GM21528 (cell line): Measurements from ENCODE around the gene PRR3.
A peak's percentile ranks its signal among the peaks of the same experiment; 100 is the strongest.
"Not testable (repeated sequence)": the region's sequence is repeated elsewhere in the genome, so short reads cannot be mapped to it uniquely, and the experiment has no call there.

Source experiments
- ATAC-seq: cut with Tn5 transposase; IDR thresholded peaks from one replicate; pipeline ENCODE4 v1.9.1; 2021; ENCODE audit warnings: mild to moderate bottlenecking, moderate library complexity; ENCODE audit not compliant: unreplicated experiment, low FRiP score

PRR3 gene

DNA sequence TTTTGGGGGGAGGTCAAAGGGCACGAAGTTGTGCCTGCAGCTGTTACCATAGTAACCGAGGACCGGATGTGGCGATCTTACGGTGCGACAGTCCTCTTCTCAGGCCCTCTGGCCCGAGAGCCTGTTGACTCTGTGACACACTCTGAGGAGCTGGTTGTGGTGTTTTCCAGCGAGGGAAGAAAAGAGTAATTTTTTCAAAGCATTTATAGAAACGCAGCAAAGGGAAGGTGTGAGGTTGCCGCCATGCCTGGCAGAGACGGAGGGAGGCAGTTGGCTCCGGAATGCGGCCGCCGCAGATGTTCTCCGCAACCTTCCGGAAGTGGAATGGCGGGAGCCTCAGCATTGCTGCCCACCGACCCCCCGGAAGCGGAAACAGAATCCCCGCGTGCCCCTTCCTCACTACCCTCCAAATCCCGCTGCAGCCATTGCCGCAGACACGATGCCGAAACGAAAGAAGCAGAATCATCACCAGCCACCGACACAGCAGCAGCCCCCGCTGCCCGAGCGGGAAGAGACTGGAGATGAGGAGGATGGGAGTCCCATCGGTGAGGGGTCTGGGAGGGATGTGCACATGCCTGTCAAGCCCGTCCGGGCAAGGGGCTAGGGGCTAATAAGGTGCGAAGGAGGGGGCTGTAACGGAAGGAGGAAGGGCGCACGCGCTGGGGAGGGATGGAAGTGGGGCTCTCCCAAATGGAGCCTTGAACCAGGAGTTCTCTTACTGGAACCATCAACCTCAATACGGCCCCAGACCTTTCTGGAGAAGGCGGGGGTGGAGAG lies at the start of gene PRR3:
PRR3 (plus strand) TSS at position 390 of the 777 bp plus-strand sequence; CDS start at position 440, 50 bp downstream.
- peak; percentile 64 for ATAC-seq

- no peak for ATAC-seq
Measured at GRCh38 chr6:30507849-30508827, 49.0 kb upstream of the PRR3 start.

- peak; percentile 57 for ATAC-seq
Measured at GRCh38 chr6:30508890-30509736, 48.0 kb upstream of the PRR3 start.

DNA sequence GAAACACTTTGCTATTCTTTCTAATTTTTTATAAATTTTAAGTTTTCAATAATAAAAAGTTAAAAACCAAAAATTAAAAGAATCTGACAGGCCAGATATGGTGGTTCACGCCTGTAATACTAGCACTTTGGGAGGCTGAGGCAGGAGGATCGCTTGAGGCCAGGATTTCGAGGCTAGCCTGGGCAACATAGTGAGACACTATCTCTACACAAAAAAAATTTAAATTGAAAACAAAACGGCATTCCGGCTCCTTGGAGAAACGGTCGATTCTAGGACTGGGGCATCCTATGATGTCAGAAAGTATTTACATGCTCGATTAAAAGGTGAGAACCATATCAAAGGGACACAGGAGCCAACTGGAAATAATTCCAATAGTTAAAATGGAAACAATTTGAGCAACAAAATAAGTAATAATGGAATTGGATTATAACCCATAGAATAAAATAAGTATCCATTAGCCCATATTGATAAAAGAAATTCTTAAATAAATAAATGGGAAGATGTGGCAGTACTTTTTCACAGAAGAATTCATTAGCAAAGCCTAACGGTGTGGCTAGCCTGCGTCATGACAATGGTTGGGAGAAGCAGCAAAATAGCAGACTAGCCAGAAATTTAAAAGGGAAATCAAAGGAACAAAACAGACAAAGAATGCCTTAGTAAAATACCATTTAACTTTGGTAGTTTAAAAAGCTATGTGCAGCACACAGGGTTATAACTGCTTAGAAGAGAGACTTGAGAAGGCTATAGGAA lies 46.5 kb upstream of the PRR3 start:
- ATAC-seq = no peak

DNA sequence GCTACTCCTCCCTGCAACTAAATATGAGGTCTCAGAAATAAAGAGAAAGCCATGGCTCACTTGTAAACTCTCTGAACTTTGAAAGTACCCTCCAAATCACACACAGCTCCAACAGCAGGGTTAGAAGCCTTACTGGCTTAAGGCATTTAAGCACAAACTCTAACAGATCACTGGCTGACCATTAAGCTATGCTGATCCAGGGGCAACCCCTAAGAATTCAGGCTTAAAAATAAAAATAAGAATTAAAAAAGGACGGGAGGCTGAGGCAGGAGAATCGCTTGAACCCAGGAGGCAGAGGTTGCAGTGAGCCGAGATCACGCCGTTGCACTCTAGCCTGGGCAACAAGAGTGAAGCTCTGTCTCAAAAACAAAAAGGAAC lies 45.9 kb upstream of the PRR3 start:
- ATAC-seq = no peak

DNA sequence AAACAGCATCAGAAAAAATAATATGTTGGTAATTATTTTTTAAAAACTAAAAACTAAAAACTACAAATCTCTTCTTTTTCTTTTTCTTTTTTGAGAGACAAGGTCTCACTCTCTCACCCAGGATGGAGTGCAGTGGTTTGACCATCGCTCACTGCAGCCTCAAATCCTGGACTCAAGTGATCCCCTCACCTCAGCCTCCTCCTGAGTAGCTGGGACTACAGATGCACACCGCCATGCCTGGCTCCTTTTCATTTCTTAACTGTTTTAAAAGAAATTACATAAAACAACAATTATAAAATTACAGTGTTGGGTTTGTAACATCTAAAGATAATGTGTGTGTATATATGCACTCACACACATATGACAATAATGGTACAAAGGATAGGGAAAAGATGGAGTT lies 43.6 kb upstream of the PRR3 start:
- ATAC-seq = no peak

DNA sequence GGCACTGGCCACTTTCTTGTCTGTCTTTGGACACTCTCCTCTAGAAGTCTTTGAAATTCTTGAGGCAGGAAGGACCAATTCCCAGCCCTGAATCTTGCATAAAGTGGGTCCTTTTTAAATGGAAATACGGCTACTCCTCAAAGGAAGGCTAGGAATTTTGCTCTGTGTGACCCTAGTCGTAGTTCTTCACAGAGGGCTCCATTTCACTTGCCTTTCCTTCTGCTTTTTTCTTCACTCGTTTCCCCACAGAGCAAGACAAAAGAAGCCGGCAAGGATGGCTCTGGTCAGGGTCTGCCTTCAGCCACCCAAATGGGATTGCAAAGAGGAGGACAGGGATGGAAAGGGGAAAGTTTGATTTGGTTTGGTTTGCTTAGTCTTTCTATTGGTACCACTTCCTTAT lies 42.0 kb upstream of the PRR3 start:
- no peak for ATAC-seq

DNA sequence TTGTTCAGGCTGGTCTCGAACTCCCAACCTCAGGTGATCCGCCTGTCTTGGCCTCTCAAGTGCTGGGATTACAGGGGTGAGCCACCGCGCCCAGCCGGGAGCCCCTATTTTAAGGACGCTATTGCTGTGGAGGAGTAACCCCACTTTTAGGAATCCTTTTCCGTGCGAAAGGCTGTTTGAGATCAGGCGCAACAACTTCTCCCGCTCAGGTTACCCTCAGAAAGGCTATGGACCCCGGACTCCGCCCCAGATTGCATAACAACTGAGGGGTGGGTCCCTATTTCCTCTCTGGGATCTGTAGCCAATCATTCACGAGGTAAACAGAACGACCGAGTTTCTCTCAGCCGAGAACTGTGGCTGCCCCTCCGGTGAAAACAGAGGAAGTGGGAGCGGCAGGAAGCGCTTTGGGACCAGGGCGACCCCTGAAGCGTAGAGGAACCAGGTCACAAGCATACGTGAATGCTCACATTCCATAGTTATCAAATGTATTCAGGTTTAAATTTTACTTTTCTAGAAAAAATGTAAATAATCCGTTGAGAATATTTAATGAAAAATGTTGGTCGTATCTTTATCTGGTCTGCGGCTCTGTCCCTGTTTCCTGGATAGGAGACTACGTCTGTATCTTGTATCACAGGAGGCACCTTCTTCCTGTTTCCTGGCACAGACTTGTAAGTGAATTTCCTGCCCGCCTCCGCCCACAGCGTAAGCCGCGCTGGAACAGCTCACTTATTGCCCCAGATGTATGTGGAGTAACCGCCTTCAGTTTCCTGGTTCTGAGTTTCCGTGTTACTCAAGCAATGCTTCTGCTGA lies 40.9 kb upstream of the PRR3 start:
- peak; percentile 71 for ATAC-seq

- not testable (repeated sequence) for ATAC-seq
Measured at GRCh38 chr6:30516754-30517076, 40.4 kb upstream of the PRR3 start.

DNA sequence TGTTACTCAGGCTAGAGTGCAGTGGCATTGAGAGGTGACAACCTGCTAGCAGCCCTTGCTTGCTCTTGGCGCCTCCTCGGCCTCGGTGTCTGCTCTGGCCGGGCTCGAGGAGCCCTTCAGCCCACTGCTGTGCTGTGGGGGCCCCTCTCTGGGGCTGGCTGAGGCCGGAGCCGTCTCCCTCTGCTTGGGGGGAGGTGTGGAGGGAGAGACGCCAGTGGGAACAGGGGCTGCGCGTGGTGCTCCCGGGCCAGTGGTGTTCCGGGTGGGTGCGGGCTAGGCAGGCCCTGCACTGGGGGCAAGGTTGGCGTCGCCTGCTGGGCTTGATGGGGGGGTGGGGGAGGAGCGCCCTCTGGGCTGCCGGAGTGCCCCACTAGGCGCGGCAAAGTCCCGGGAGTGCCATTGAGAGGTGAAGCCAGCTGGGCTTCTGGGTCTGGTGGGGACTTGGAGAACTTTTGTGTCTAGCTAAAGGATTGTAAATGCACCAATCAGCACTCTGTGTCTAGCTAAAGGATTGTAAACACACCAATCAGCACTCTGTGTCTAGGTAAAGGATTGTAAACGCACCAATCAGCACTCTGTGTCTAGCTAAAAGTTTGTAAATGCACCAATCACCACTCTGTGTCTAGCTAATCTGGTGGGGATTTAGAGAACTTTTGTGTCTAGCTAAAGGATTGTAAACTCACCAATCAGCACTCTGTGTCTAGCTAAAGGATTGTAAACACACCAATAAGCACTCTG lies 39.2 kb upstream of the PRR3 start:
- ATAC-seq = not testable (repeated sequence)

GRCh38 chr6:30518505-30519145 lies 38.5 kb upstream of the PRR3 start:
- not testable (repeated sequence) for ATAC-seq

- no peak for ATAC-seq
Measured at GRCh38 chr6:30520522-30520921, 36.6 kb upstream of the PRR3 start.

DNA sequence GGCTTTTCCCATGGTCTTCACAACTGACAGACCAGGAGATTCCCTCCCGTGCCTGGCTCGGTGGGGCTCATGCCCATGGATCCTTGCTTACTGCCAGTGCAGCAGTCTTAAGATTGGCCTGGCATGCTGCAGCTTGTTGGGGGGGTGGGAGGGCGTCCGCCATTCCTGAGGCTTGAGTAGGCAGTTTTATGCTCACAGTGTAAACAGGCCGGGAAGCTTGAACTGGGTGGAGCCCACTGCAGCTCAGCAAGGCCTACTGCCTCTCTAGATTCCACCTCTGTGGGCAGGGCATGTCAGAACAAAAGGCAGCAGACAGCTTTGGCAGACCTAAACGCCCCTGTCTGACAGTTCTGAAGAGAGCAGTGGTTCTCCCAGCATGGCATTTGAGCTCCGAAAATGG lies 36.0 kb upstream of the PRR3 start:
- not testable (repeated sequence) for ATAC-seq

DNA sequence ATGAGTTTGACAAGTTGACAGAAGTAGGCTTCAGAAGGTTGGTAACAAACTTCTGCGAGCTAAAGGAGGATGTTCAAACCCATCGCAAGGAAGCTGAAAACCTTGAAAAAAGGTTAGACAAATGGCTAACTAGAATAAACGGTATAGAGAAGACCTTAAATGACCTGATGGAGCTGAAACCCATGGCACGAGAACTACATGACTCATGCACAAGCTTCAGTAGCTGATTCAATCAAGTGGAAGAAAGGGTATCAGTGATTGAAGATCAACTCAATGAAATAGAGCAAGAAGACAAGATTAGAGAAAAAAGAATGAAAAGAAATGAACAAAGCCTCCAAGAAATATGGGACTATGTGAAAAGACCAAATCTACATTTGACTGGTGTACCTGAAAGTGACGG lies 35.1 kb upstream of the PRR3 start:
- ATAC-seq = not testable (repeated sequence)

GRCh38 chr6:30526444-30526843 lies 30.7 kb upstream of the PRR3 start:
- ATAC-seq = not testable (repeated sequence)

DNA sequence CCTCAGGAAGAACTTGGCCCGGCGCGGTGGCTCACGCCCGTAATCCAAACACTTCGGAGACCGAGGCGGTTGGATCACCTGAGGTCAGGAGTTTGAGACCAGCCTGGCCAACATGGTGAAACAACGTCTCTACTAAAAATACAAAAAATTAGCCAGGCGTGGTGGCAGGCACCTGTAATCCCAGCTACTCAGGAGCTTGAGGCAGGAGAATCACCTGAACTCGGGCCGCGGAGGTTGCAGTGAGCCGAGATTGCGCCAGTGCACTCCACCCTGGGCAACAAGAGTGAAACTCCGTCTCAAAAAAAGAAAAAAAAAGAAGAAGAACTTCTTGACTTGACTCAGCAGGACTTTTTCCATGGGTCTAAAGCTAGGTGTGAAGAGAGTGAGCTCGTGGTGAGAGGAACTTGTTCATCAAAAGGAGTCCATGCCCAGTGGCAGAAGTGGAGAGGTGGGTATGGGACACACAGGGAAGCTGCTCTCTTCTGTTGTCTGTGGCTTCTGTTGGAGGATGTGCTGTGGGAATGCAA lies 27.7 kb upstream of the PRR3 start:
- not testable (repeated sequence) for ATAC-seq

DNA sequence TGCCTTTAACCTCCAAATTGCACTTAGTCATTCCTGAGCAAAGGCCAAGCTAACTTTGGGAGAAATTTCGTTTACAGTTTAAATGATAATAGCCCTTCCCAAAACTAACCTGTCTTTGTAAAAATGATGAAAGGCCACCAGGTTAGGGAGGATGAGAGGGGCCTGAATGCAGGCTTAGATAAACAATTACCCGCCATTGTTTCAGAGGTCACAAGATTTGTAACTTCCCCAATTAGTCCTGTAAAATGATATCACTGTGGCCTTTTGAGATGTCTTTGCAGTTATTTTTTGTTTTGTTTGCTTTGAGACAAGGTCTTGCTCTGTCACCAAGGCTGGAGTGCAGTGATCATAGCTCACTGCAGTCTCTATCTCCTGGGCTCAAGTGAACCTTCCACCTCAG lies 27.1 kb upstream of the PRR3 start:
- no peak for ATAC-seq
